ENCODE data around the gene MUC20.
"Not testable (repeated sequence)": the region's sequence is repeated elsewhere in the genome, so short reads cannot be mapped to it uniquely, and the experiment has no call there.

Gene MUC20

DNA sequence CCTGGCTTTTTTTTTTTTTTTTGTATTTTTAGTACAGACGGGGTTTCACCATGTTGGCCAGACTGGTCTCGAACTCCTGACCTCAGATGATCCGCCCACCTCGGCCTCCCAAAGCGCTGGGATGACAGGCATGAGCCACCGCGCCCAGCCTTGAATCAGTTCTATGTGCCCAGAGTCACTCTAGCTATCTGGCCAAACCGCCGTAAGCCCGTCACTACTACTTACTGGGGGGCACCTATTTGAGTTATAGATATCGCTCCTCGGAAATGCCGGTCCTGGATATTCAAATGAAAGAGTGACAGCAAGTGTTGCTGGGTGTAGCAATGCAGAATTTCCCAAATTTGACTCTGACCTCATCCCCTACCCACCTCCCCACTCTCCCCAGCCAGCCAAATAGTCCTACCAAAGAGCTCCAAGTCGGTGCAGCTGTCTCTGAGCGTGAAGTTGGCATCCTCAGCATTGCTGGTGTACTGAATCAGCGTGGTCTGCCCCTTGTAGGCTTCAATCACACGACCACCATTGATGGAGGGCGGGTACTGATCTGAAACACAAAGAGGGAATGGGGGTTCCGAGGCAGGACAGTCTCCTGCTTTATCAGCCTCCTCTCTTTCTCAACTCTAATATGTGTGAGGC is 38.1 kb downstream of the MUC20 start:
- DNase-seq: no peak

DNA sequence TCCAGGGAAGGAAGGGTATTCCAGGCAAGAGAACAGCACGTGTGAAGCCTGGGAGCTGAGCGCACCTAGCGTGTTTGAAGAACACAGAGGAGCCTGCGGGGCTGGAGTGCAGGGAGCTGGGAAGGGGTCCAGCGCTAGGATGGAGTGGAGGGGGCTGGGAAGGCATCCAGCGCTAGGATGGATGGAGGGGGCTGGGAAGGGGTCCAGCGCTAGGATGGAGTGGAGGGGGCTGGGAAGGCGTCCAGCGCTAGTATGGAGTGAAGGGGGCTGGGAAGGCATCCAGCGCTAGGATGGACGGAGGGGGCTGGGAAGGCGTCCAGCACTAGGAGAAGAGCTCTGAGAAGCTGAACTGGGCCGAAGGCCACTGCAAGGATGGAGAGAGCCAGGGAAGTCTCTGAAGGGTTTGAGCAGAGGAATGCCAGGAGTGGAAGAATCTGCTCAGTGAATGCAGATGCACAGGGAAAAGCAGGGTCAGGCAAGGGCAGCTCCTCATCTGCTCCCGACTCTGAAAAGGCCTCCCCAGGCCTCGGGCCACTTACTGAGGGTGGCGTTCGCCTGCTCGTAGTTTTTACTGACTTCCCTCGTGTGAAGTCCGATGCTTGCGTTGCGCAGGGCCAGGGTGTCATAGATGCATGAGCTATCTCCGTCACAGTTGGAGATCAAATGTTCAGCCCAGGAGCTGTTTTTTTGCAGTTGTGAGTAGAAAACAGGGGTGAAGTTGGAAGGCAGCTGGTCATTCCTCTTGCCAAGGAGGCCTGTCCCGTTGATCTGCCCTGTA is 39.8 kb downstream of the MUC20 start:
- no peak for DNase-seq

DNA sequence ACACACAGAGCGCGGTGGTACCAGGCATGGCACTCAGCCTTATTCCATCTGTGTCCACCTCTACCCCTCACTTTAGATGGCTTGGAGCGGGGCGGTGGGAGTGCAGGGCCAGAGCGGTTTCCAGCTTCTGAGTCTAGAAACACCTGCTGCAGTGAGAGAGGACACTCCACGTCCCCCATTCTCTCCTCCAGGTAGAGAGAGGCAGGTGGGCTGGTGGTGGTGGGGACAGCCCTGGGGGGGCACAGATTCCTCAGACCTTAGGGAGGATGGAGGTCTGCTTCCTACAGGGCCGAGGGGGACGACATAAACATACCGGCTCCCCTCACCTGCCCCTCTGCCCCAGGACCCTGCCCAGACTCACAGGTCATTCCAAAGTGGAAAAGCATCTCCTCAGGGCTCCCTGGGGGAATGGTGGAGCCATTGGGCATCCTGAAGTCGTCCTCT is 40.4 kb downstream of the MUC20 start:
- DNase-seq: no peak

DNA sequence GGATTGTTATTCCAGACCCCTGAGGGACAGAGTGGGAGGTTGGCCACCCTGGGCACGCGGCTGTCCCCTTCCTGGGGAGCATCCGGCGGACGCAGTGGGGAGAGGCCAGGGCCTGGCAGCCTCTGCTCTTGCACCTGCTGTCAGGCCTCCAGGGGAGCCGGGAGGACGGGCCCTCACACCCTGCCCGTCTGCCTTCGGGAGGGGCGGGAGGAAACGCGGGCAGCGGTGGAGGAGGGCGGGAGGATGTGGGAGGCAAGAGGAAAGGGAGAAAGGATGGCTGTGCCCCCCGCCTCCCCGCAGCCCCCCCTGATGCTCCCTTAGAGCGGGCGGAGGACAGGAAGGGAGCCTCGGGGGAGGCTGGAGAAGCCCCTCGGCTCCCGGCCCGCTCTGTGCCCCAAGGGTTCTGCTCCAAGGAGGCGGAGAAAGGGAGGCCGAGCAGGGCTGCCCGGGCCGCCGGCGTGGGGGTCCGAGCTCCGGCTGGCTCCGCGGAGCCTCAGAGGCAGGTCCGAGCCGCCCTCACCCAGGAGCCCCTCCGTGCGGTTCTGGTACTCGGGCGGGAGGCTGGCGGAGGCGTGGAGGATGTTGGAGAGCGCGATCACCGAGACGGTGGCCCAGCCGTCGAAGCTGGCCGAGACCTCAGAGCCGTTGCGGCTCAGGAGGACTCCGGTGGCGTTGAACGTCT is 40.9 kb downstream of the MUC20 start:
- no peak for DNase-seq

DNA sequence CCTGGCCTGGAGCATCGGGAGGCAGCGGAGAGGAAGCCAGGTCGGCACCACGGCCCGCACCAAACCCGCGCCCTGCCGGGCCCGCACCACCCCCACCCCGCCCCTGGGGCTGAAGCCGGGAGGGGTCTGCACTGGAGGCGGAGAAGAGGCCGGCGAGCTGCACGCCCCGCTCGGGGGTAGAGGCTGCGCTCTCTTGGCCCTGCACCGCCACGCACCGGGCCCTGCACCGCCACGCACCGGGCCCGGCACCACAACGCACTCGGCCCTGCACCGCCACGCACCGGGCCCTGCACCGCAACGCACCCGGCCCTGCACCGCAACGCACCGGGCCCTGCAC is 41.4 kb downstream of the MUC20 start:
- DNase-seq: no peak

DNA sequence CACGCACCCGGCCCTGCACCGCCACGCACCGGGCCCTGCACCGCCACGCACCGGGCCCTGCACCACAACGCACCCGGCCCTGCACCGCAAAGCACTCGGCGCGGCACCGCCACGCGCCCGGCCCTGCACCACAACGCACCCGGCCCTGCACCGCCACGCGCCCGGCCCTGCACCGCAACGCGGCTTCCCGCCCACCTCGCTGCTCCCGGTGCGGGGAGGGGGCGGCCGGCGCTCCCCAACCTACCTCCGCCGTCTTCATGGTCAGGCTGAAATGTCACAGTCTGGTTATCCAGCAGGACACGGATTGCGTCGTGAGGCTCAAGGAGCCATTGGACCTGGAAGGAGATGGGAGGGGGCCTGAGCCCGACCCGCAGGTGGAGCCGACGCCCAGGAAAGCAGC is 41.8 kb downstream of the MUC20 start:
- no peak for DNase-seq

DNA sequence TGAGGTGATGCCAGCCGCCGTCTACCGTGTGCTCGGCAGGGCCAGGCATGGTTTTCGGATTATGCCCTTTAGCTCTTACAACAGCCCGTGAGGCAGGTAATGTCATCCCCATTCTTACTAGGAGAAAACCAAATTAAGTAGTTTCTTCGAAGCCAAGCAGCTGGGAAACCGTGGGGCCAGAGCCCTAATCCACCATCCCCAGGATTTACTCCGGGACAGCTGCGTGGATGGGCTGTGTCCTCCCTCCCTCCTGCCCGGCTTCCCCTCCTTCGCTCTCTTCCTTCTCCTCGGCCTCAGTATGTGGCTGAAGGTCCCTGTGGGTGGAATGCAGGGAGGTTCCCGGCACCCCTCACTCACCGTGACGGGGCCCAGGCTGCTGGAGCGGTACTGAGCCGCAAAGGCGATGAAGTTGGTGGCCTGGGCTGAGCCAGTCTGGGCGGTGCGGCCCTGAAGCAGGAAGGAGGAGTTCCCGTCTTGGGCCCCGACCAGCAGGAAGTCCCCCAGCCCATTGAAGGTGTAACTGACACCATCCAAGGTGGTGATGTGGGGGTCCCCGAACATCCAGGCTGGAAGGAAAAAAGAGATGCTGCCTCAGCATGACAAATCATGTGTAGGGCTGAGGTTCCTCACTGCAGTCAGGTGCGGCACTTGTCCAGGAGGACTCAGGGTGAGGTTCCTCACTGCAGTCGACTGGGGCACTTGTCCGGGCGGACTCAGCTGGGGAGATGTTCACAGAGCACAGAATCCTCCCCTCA is 42.5 kb downstream of the MUC20 start:
- no peak for DNase-seq

DNA sequence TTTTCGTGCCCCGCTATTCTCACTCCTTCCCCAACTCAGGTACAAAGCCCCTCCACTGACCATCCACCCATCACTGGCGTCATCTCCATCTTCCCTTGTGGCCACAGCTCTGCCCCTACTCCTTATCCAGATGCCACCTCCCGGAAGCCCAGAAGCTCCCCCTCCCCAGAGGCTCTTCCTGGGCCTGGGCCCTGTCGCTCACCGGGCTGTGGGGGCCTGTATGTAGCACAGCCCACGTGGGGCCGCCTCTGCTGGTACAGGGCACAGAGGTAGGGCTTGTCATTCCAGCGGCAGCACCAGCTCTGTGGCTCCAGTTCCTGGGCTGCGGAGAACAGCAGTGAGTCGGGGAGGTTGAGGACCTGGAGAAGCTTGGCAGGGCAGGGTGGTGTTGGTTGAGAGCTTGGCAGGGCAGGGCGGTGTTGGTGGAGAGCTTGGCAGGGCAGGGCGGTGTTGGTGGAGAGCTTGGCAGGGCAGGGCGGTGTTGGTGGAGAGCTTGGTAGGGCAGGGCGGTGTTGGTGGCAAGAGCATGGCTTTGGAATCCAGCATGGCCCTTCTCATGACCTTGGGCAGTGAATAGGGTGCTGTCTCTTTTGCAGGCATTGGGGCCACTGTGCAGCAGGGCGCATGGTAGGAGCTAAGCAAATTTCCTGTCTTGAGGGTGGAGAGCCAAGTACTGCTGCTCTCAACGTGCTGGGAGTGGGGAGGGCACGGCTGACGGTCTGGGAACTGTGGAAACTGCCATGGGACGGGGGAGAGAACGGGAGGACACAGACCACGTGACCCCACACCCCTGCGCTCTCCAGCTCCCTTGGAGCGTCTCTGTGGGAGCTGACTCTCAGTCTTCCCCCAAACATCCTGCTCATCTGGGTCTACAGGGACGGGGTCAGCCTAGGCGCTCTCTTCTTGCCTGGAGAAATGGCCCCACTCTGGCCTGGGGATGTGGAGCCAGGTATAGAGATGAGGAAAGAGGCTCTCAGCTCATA is 43.4 kb downstream of the MUC20 start:
- no peak for DNase-seq

DNA sequence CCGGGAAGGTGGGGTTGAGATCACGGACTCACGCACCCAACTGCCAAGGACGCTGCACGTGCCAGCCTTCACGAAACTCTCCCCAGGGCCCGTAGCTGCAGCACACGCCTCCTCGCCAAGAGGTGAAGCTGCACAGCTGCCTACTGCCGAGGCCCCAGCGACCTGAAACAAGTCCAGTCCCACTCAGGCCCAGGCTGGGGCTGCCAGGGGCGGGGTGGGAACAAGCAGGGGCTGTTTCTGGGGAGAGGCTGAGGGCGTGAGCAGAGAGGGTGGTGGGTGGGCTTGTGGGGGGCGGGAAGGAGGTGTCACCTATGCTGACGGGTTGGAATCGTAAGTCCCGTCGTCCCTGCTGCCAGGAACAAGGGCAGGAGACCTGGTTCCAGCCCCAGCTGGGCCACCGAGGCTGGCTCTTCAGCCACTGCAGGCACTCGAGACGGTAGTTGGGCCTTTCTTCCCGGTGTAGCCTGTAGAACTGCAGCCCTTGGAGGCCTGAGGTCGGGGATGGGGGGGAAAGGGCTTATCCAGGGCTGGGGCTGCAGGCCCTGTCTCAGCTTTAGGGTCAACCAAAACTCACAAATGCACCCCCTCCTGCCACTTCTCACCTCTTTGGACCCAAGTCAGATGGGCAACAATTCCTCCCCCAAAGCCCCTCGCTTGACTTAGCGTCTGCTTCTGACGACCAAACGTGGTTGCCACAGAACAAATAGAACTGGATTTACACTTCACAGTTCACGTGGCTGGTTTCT is 44.4 kb downstream of the MUC20 start:
- DNase-seq: no peak

DNA sequence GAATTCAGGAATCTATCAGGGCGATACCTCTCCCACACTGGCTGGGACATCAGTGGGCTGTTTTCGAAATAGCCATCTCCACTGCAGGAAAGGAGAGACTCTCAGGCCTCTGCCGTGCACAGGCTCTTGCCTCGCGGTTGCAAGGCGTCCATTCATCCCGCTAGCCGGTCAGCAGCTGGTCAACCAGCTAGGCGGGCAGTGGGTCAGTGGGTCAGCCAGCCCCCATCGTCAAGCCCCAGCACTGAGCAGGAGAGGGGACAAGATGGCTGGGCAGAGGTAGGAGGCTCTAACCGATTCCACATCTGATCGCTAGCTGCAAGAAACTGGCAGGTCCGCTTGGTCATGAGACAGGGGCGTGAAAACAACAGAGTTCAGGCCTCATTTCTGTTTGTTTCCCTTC is 45.9 kb downstream of the MUC20 start:
- DNase-seq: no peak

DNA sequence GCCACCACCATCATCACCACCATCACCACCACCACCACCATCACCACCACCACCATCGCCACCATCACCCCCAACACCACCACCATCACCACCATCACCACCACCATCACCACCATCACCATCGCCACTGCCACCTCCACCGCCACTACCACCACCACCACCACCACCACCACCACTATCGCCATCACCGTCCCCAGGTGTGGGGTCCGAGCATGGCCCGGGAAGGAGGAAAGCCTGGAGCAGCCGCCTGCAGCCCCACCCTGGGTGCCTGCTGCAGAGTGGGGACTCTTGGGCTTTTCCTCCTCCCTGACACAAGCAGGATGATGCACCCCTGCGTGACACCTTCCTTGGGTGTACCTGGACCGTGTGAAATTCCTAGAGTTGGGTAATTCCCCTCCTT is 47.0 kb downstream of the MUC20 start:
- DNase-seq: no peak

DNA sequence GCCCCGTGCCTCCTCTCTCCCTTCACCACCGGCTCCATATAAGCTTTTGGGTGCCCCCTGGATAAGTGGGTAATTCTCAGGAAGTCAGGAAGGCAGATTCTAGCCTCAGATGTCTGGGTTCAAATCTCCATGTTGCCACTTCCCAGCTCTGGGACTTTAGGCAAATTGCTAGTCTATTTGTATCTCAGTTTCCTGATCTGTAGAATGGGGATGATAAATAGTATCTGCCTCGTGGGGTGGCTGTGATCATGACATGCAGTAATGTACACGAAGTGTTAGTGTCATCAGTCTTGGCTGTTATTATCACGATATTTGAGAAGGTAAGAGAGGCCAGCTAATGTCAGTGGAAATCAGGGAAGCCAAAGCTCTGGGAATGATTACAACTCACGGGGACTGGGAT is 47.6 kb downstream of the MUC20 start:
- no peak for DNase-seq

DNA sequence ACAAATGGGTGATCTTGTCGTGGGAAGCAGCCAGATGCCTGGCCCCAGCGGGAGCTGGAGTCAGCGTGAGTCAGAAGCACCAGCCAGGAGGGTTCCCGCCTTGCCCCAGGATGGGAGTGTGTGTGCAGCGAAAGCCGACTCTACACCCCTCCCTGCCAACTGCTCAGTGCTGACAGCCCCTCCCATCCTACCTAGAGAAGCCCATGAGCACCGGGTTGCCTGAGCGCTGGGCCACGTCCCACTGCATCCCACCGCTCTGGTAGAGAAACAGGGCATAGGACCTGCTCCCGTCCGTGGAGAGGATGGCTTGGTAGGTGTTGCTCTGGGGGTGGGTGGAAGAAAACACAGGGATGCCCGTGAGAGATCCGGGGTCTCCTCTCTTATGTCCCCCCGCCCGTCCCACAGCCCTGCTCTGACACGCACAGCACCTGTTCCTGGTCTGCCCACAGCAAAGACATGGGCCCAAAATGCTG is 48.1 kb downstream of the MUC20 start:
- no peak for DNase-seq

DNA sequence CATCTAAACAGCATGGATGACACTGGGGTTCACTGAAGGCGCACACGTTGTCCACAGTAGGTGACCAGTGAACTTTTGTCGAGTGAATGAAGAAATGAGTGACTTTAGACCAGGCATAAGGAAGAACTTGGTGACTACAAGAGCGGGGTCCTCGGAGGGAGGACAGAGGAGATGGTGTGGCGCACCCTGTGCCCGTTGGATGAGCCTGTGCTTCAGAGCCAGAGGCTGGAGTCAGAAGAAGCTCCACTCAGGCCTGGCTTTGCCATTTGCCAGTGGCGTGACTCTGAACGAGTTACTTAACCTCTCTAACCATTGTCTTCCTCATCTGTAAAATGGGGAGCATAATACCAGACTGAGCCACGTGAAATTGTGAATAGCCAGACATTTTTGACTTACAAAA is 48.8 kb downstream of the MUC20 start:
- DNase-seq: no peak

DNA sequence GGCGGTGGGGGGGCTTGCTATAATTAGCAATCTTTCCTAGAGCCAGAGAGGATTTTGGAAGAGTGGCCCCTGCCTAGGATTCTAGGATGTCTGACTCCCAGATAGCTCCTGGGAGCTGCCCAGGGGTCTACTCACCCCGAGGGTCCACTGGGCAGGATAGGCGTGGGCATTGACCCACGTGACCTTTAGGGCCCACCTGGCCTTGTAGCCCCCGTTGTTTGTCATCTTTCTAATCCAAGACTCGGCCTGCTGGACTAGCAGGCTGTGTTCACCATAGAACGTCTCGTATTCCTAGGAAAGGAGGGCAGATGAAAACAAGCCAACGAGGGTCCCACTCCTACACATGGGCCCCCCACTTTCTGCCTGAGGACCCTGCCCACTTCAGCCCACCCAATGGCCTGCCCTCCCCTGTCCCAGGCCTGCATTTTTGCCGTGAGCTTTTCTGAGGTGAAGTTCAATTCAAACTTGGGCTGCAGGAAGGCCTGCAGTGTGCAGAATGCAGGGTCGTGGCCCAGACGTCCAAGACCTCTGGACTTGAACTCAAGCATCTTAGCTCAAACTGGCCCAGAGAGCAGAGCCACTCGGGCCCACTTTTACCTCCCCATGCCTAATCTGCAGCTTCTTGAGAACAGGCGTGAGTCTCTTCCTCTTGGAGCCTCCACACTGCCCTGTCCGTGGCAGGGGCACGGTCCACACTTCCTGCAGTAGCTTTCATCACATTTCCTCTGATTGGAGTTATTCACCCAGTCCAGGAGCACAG is 49.5 kb downstream of the MUC20 start:
- DNase-seq: no peak

DNA sequence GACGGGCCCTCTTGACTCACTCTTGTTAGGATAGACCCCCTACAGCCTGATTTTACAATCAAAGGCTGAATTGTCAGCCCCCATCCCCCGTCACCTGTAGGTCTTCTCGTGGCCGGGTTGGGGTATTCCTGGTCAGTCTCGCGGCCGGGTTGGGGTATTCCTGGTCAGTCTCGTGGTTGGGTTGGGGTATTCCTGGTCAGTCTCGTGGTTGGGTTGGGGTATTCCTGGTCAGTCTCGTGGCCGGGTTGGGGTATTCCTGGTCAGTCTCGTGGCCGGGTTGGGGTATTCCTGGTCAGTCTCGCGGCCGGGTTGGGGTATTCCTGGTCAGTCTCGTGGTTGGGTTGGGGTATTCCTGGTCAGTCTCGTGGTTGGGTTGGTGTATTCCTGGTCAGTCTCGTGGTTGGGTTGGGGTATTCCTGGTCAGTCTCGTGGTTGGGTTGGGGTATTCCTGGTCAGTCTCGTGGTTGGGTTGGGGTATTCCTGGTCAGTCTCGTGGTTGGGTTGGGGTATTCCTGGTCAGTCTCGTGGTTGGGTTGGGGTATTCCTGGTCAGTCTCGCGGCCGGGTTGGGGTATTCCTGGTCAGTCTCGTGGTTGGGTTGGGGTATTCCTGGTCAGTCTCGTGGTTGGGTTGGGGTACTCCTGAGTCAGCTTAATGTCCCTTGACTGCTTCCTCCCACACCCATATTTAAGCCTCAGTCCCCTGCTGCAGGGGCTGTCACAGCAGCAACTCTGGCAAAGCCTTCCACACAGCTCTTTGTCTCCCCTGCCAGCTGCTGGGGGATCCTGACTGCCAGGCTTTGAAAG is 50.3 kb downstream of the MUC20 start:
- not testable (repeated sequence) for DNase-seq

DNA sequence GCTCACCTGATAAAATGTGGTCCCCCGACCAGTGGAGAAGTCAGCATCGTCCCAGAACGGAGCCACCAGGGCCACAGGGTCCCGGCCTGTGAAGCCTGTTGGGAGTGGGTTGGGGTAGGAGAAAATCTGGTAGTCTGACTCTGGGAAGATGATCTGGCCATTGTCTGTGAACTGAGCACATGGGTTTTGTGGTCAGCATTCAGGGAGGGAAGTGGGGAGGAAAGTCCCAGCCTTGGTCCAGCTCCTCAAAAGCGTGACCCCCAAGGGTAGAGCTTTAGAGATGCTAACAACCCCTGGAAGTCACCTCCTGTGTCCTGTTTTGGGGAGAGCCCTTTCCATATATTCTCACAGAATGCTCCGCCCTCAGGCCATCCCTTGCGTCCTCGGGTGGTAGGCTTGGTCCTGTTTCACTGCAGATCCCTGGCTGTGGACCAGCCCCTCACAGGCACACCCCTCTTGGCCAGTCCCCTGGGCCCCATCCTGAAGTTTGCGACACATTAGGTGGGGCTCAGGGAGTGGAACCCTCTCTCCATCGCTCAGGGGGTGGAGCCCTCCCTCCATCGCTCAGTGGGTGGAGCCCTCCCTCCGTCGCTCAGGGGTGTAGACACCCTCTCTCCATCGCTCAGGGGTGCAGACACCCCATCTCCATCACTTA is 51.0 kb downstream of the MUC20 start:
- no peak for DNase-seq

DNA sequence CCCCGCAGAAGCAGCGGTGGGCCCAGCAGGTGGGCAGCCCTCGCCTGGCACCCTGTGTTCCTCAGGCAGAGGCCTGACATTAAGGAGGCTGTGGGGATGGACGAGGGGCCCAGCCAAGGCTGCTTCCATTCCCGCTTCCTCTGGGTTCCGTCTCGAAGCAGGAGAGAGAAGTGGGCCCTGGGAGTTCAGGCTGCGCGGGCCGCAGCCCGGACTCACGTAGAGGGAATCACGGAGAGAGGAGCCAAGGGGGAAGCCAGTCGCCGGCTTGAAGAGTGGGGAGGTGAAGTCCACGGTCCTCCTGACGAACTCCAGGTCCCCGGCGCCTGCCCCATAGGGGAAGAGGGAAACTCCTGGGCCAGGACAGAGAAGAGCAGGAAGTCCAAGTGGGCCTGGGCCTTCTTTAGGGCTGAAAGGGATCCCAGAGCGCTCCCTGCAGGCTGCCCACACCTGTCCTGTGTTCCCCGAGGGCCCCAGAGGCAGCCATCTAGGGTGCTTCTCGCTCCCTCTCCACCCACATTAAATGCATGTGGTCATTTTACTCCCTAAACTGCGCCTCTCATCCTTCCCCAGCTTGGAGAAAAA is 53.3 kb downstream of the MUC20 start:
- no peak for DNase-seq

DNA sequence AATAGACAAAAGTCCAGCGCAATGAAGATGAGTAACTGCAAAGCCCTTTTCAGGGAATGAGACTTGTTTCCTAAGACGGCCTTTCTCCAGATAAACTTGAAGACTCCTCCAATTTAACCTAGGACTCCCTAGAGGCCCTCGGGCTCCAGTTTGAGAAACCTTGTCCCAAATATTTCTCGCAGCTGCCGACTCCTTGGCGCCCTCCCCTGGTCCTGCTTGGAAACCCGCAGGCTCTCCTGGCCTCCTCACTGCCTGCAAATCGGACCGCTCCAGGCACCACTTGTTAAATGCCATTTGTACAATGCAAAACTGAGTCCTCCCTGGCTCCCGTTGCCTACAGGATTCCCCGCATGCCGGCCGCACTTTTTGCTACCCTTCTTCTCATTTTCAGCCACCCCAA is 54.1 kb downstream of the MUC20 start:
- DNase-seq: no peak
